ENCODE measurements around the gene TRPV2. TPM values are rescaled to one million over a fixed set of nuclear protein-coding genes. Genes with fewer than 3 reads are reported as not detected.
A peak's percentile ranks its signal among the peaks of the same experiment; 100 is the strongest.

TRPV2 gene
- total and polyA plus RNA-seq, 9 of the 15 experiments (the other 6 are each of a cell fraction or from before 2014, with no cell fraction given), result 10.0 to 97.5 (median 30.3) TPM

DNA sequence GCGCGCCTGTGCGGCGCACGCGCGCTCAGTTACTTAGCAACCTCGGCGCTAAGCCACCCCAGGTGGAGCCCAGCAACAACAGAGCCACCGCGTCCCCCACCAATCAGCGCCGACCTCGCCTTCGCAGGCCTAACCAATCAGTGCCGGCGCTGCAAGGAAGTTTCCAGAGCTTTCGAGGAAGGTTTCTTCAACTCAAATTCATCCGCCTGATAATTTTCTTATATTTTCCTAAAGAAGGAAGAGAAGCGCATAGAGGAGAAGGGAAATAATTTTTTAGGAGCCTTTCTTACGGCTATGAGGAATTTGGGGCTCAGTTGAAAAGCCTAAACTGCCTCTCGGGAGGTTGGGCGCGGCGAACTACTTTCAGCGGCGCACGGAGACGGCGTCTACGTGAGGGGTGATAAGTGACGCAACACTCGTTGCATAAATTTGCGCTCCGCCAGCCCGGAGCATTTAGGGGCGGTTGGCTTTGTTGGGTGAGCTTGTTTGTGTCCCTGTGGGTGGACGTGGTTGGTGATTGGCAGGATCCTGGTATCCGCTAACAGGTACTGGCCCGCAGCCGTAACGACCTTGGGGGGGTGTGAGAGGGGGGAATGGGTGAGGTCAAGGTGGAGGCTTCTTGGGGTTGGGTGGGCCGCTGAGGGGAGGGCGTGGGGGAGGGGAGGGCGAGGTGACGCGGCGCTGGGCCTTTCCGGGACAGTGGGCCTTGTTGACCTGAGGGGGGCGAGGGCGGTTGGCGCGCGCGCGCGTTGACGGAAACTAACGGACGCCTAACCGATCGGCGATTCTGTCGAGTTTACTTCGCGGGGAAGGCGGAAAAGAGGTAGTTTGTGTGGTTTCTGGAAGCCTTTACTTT, 34.5 kb upstream of the TRPV2 start, which contains the start of gene UBB (continued):
- peak; percentile 56 for TF ChIP-seq NR2C1 (IDR thresholded peaks at IDR 0.05)
- peak; percentile 19; the same call in 1 of the 2 replicates for TF ChIP-seq NR2C1 (tag; IDR thresholded peaks at IDR 0.05)
- TF ChIP-seq ZNF696 (CRISPR knock-in tag; conservative IDR thresholded peaks at IDR 0.05), result no peak
- TF ChIP-seq HMG20B (CRISPR knock-in tag; IDR thresholded peaks at IDR 0.05), result no peak
- TF ChIP-seq, protein P1, sequence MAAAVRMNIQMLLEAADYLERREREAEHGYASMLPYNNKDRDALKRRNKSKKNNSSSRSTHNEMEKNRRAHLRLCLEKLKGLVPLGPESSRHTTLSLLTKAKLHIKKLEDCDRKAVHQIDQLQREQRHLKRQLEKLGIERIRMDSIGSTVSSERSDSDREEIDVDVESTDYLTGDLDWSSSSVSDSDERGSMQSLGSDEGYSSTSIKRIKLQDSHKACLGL (CRISPR knock-in tag; IDR thresholded peaks at IDR 0.05; ENCODE audit: borderline replicate concordance, poor library complexity, severe bottlenecking), result no peak
- 0 out of 2 replicates have a peak, but pooled peaks have one; percentile 27 for TF ChIP-seq ARID1B (IDR thresholded peaks at IDR 0.05)
- TF ChIP-seq BRD9 (IDR thresholded peaks at IDR 0.05; ENCODE audit: low read depth, partially characterized antibody), result peak; percentile 62
- TF ChIP-seq RCOR1 (IDR thresholded peaks at IDR 0.05; ENCODE audit: borderline replicate concordance in 1 of 2, low read depth in 2 of 2, low read length in 2 of 2), result peak in 1 of 2 experiments; percentile 40; a peak in 1 of 4 replicates
- TF ChIP-seq, protein P2, sequence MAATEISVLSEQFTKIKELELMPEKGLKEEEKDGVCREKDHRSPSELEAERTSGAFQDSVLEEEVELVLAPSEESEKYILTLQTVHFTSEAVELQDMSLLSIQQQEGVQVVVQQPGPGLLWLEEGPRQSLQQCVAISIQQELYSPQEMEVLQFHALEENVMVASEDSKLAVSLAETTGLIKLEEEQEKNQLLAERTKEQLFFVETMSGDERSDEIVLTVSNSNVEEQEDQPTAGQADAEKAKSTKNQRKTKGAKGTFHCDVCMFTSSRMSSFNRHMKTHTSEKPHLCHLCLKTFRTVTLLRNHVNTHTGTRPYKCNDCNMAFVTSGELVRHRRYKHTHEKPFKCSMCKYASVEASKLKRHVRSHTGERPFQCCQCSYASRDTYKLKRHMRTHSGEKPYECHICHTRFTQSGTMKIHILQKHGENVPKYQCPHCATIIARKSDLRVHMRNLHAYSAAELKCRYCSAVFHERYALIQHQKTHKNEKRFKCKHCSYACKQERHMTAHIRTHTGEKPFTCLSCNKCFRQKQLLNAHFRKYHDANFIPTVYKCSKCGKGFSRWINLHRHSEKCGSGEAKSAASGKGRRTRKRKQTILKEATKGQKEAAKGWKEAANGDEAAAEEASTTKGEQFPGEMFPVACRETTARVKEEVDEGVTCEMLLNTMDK (IDR thresholded peaks at IDR 0.05; ENCODE audit: borderline replicate concordance, insufficient read depth, low read depth, low read length, poor library complexity, severe bottlenecking), result no peak
- TF ChIP-seq, protein P3, sequence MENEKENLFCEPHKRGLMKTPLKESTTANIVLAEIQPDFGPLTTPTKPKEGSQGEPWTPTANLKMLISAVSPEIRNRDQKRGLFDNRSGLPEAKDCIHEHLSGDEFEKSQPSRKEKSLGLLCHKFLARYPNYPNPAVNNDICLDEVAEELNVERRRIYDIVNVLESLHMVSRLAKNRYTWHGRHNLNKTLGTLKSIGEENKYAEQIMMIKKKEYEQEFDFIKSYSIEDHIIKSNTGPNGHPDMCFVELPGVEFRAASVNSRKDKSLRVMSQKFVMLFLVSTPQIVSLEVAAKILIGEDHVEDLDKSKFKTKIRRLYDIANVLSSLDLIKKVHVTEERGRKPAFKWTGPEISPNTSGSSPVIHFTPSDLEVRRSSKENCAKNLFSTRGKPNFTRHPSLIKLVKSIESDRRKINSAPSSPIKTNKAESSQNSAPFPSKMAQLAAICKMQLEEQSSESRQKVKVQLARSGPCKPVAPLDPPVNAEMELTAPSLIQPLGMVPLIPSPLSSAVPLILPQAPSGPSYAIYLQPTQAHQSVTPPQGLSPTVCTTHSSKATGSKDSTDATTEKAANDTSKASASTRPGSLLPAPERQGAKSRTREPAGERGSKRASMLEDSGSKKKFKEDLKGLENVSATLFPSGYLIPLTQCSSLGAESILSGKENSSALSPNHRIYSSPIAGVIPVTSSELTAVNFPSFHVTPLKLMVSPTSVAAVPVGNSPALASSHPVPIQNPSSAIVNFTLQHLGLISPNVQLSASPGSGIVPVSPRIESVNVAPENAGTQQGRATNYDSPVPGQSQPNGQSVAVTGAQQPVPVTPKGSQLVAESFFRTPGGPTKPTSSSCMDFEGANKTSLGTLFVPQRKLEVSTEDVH (IDR thresholded peaks at IDR 0.05; ENCODE audit: low read depth, partially characterized antibody), result peak; percentile 60
- TF ChIP-seq ATF1 (CRISPR knock-in tag; IDR thresholded peaks at IDR 0.05), result peak; percentile 81
- TF ChIP-seq ATF1 (tag; IDR thresholded peaks at IDR 0.05), result peak; percentile 96
- TF ChIP-seq ZBTB17 (CRISPR knock-in tag; IDR thresholded peaks at IDR 0.05), result no peak
- peak; percentile 21; the same call in 1 of the 2 replicates for TF ChIP-seq TEAD4 (IDR thresholded peaks at IDR 0.05; ENCODE audit: low read length)
- TF ChIP-seq TEAD4 (CRISPR knock-in tag; IDR thresholded peaks at IDR 0.05; ENCODE audit: borderline replicate concordance), result no peak
- TF ChIP-seq, protein P4, sequence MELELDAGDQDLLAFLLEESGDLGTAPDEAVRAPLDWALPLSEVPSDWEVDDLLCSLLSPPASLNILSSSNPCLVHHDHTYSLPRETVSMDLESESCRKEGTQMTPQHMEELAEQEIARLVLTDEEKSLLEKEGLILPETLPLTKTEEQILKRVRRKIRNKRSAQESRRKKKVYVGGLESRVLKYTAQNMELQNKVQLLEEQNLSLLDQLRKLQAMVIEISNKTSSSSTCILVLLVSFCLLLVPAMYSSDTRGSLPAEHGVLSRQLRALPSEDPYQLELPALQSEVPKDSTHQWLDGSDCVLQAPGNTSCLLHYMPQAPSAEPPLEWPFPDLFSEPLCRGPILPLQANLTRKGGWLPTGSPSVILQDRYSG (tag; conservative IDR thresholded peaks at IDR 0.05; ENCODE audit: low read depth), result no peak
- TF ChIP-seq FOXK2 (conservative IDR thresholded peaks at IDR 0.05 in 1 of 2, IDR thresholded peaks at IDR 0.05 in 1 of 2; ENCODE audit: low read depth in 2 of 2), result peak; percentile 76 to 77
- TF ChIP-seq, protein P5, sequence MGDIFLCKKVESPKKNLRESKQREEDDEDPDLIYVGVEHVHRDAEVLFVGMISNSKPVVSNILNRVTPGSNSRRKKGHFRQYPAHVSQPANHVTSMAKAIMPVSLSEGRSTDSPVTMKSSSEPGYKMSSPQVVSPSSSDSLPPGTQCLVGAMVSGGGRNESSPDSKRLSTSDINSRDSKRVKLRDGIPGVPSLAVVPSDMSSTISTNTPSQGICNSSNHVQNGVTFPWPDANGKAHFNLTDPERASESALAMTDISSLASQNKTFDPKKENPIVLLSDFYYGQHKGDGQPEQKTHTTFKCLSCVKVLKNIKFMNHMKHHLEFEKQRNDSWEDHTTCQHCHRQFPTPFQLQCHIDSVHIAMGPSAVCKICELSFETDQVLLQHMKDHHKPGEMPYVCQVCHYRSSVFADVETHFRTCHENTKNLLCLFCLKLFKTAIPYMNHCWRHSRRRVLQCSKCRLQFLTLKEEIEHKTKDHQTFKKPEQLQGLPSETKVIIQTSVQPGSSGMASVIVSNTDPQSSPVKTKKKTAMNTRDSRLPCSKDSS (IDR thresholded peaks at IDR 0.05; ENCODE audit: low read depth, partially characterized antibody), result no peak
- 0 out of 2 replicates have a peak, but pooled peaks have one; percentile 9 for TF ChIP-seq CBFA2T3 (IDR thresholded peaks at IDR 0.05)
